Esophagus squamous epithelium (tissue), 5 donors: Measurements from ENCODE around the gene NCOA5. TPM values are rescaled to one million over a fixed set of nuclear protein-coding genes. Genes with fewer than 3 reads are reported as not detected.
A peak's percentile ranks its signal among the peaks of the same experiment; 100 is the strongest.

Source experiments
- DNase-seq: peaks from one replicate; lab custom pipeline; 2025; lab: John Stamatoyannopoulos, UW
- H3K27ac ChIP-seq, 4 donors: fragments of 200-600 bp; sonication (generic); one replicate each; pipeline ENCODE4 v1.5.1; 2016 to 2019; ENCODE audit warnings: mild to moderate bottlenecking in 1 of 4
- H3K27me3 ChIP-seq, 4 donors: fragments of 200-600 bp; sonication (generic); 1 replicate in 3 of 4; 2 replicates in 1 of 4; pipeline versions ENCODE4 v1.5.1 to v1.6.0; 2017 to 2021; ENCODE audit warnings: antibody characterized with exemption in 1 of 4
- H3K36me3 ChIP-seq, 3 donors: fragments of 200-600 bp; sonication (generic); one replicate each; pipeline ENCODE4 v1.5.1; 2016 to 2019
- H3K4me1 ChIP-seq, 3 donors: fragments of 200-600 bp; sonication (generic); one replicate each; pipeline ENCODE4 v1.5.1; 2017 to 2019
- H3K4me3 ChIP-seq, 4 donors: fragments of 200-600 bp; sonication (generic); 1 replicate in 3 of 4; 2 replicates in 1 of 4; pipeline ENCODE4 v1.5.1; 2016 to 2019; ENCODE audit warnings: mild to moderate bottlenecking in 2 of 4, moderate library complexity in 1 of 4
- H3K9me3 ChIP-seq, 3 donors: fragments of 200-600 bp; sonication (generic); one replicate each; pipeline ENCODE4 v1.5.1; 2016 to 2019
- CTCF ChIP-seq, 6 experiments: fragments of 450-650 bp in 4 of 6; fragments of 200-600 bp in 2 of 6; sonication (generic) in 2 of 6; IDR thresholded peaks; one replicate each; pipeline ENCODE4 v1.5.1; 2016 to 2019; ENCODE audit warnings: antibody characterized with exemption in 6 of 6, mild to moderate bottlenecking in 4 of 6, moderate library complexity in 4 of 6
- POLR2A ChIP-seq, 4 donors: fragments of 450-650 bp; IDR thresholded peaks; one replicate each; pipeline ENCODE4 v1.6.1; 2017; ENCODE audit warnings: antibody characterized with exemption in 4 of 4, mild to moderate bottlenecking in 4 of 4, moderate library complexity in 3 of 4
- WGBS, 2 donors: methylation state at CpG; one replicate each; pipeline ENCODE4 v1.1.5; 2018; 5-methylcytosine and 5-hydroxymethylcytosine counted together
- intact Hi-C: fragments of 100-400 bp; cut with DNase I; formaldehyde crosslinking; loops from one replicate; pipeline ENCODE4 v1.15.0; 2022
- total RNA-seq, 4 donors: library from RNA; depleted of rRNA; stranded (reverse); fragments of >200 nt; gene quantifications; one replicate each; pipeline ENCODE4 v1.1.0, GENCODE V29; 2016
- donor health status: DM: yes; HTN: yes; CAD: no.

NCOA5 gene
- total RNA-seq, 4 donors from 2014 or later = 20.7 to 29.8 (median 22.3) TPM

- TF ChIP-seq POLR2A (IDR thresholded peaks at IDR 0.05) = no peak
- TF ChIP-seq CTCF (IDR thresholded peaks at IDR 0.05) = no peak
- Histone ChIP-seq H3K4me1 (no peaks in the 10 kb centered on the region), H3K27me3 (peaks cover 0 to 58% (median 0%) of the 10 kb centered on the region in 4 donors), H3K36me3 (no peaks in the 10 kb centered on the region), H3K4me3 (no peak overlapping the region), H3K27ac (peak overlapping the region in 1 of 4 donors; percentile 32), H3K9me3 (no peaks in the 10 kb centered on the region)
- no peak for DNase-seq
- intact Hi-C loops = no loop called here
- 90 to 91% methylated on average over 13 to 14 of the region's 14 CpGs for WGBS, 2 donors
Measured at GRCh38 chr20:46108976-46109375, 19.2 kb upstream of the NCOA5 start.

- Histone ChIP-seq H3K27me3 (peaks cover 0 to 64% (median 0%) of the 10 kb centered on the region in 4 donors), H3K4me3 (no peak overlapping the region), H3K4me1 (no peaks in the 10 kb centered on the region), H3K36me3 (no peaks in the 10 kb centered on the region), H3K9me3 (no peaks in the 10 kb centered on the region), H3K27ac (peak overlapping the region in 1 of 4 donors; percentile 32)
- no peak for TF ChIP-seq POLR2A (IDR thresholded peaks at IDR 0.05)
- no peak for TF ChIP-seq CTCF (IDR thresholded peaks at IDR 0.05)
- 47 to 71% methylated on average over 4 to 5 of the region's 5 CpGs for WGBS, 2 donors
- DNase-seq = no peak
- intact Hi-C loops = no loop called here
Measured at GRCh38 chr20:46108435-46108841, 18.7 kb upstream of the NCOA5 start.

GRCh38 chr20:46107061-46107460 is 17.3 kb upstream of the NCOA5 start:
- Histone ChIP-seq H3K4me3 (no peak overlapping the region), H3K4me1 (no peaks in the 10 kb centered on the region), H3K36me3 (no peaks in the 10 kb centered on the region), H3K27me3 (peaks cover 0 to 76% (median 0%) of the 10 kb centered on the region in 4 donors), H3K9me3 (no peaks in the 10 kb centered on the region), H3K27ac (no peak overlapping the region)
- DNase-seq = no peak
- intact Hi-C loops = no loop called here
- TF ChIP-seq CTCF (IDR thresholded peaks at IDR 0.05) = no peak
- no peak for TF ChIP-seq POLR2A (IDR thresholded peaks at IDR 0.05)
- 65 to 67% methylated on average over 6 of the region's 6 CpGs for WGBS, 2 donors

- H3K27me3 ChIP-seq = peaks cover 0 to 96% (median 0%) of the 10 kb centered on the region in 4 donors
Measured at GRCh38 chr20:46104262-46104661, 14.5 kb upstream of the NCOA5 start.

GRCh38 chr20:46102940-46103339 is 13.2 kb upstream of the NCOA5 start:
- DNase-seq = no peak
- H3K4me3 ChIP-seq = no peak overlapping the region
- TF ChIP-seq POLR2A (IDR thresholded peaks at IDR 0.05) = no peak
- no peak for TF ChIP-seq CTCF (IDR thresholded peaks at IDR 0.05)
- no peaks in the 10 kb centered on the region for H3K9me3 ChIP-seq
- intact Hi-C loops = no loop called here
- H3K4me1 ChIP-seq = peaks cover 0 to 8% (median 7%) of the 10 kb centered on the region in 3 donors
- peaks cover 0 to 96% (median 0%) of the 10 kb centered on the region in 4 donors for H3K27me3 ChIP-seq
- 78 to 85% methylated on average over 3 of the region's 3 CpGs for WGBS, 2 donors
- no peak overlapping the region for H3K27ac ChIP-seq
- H3K36me3 ChIP-seq = no peaks in the 10 kb centered on the region

More at GRCh38 chr20:46104262-46104661, 14.5 kb upstream of the NCOA5 start:
- no peaks in the 10 kb centered on the region for H3K36me3 ChIP-seq
- H3K27ac ChIP-seq = no peak overlapping the region
- TF ChIP-seq CTCF (IDR thresholded peaks at IDR 0.05) = no peak
- TF ChIP-seq POLR2A (IDR thresholded peaks at IDR 0.05) = no peak
- no peak overlapping the region for H3K4me3 ChIP-seq
- DNase-seq = no peak
- H3K4me1 ChIP-seq = peaks cover 0 to 8% (median 7%) of the 10 kb centered on the region in 3 donors
- no peaks in the 10 kb centered on the region for H3K9me3 ChIP-seq
- WGBS, 2 donors = 50 to 90% methylated on average over 3 of the region's 3 CpGs
- intact Hi-C loops = no loop called here
